Measurements from ENCODE around the gene FIS1. TPM values are rescaled to one million over a fixed set of nuclear protein-coding genes. Genes with fewer than 3 reads are reported as not detected.
"Not testable (repeated sequence)": the region's sequence is repeated elsewhere in the genome, so short reads cannot be mapped to it uniquely, and the experiment has no call there.

The FIS1 gene
- total and polyA plus RNA-seq, 3 donors from 2014 or later: 228 to 273 (median 233) TPM

- Histone ChIP-seq H3K27me3 (no peaks in the 10 kb centered on the region), H3K9me3 (no peaks in the 10 kb centered on the region), H3K36me3 (ENCODE audit: low read depth, missing control alignments) (no peaks in the 10 kb centered on the region), H3K4me3 (no peak overlapping the region), H3K27ac (no peak overlapping the region), H3K4me1 (no peaks in the 10 kb centered on the region)
- DNase-seq: no peak
- intact Hi-C loops (cut with DNase I; ENCODE audit: low total_unique reads): loop anchor here (10.0 kb wide), 1 partner anchor 120 kb away; the partner anchor contains the start of gene VGF
- 82 to 87% methylated on average over 9 of the region's 9 CpGs for WGBS, 2 donors
- TF ChIP-seq CTCF (IDR thresholded peaks at IDR 0.05) (no peak), POLR2A (IDR thresholded peaks at IDR 0.05) (no peak)
Observed at GRCh38 chr7:101285171-101285570, 40.3 kb upstream of the FIS1 start.

GRCh38 chr7:101280912-101281311 lies 36.0 kb upstream of the FIS1 start:
- not testable (repeated sequence) for H3K27me3 ChIP-seq; H3K36me3 ChIP-seq (ENCODE audit: low read depth, missing control alignments); H3K4me1 ChIP-seq; H3K27ac ChIP-seq; H3K4me3 ChIP-seq; DNase-seq; H3K9me3 ChIP-seq
- WGBS, 2 donors: 87 to 92% methylated on average over 8 of the region's 8 CpGs
- intact Hi-C loops (cut with DNase I; ENCODE audit: low total_unique reads): loop anchor here (10.0 kb wide), 1 partner anchor 116 kb away; the partner anchor contains the start of gene VGF

- DNase-seq: no peak
- Histone ChIP-seq H3K4me3 (no peak overlapping the region), H3K9me3 (no peaks in the 10 kb centered on the region), H3K4me1 (no peaks in the 10 kb centered on the region), H3K27me3 (no peaks in the 10 kb centered on the region), H3K36me3 (ENCODE audit: low read depth, missing control alignments) (no peaks in the 10 kb centered on the region), H3K27ac (no peak overlapping the region)
- TF ChIP-seq POLR2A (IDR thresholded peaks at IDR 0.05) (no peak), CTCF (IDR thresholded peaks at IDR 0.05) (no peak)
- intact Hi-C loops (cut with DNase I; ENCODE audit: low total_unique reads): no loop called here
- 84 to 86% methylated on average over 24 of the region's 24 CpGs for WGBS, 2 donors
Observed at GRCh38 chr7:101278461-101279292, 33.8 kb upstream of the FIS1 start.

- Histone ChIP-seq H3K27me3 (no peaks in the 10 kb centered on the region), H3K4me3 (no peak overlapping the region), H3K9me3 (no peaks in the 10 kb centered on the region), H3K36me3 (ENCODE audit: low read depth, missing control alignments) (no peaks in the 10 kb centered on the region), H3K27ac (no peak overlapping the region), H3K4me1 (no peaks in the 10 kb centered on the region)
- intact Hi-C loops (cut with DNase I; ENCODE audit: low total_unique reads): no loop called here
- DNase-seq: no peak
- no peak for TF ChIP-seq CTCF (IDR thresholded peaks at IDR 0.05)
- 85 to 87% methylated on average over 9 of the region's 9 CpGs for WGBS, 2 donors
Observed at GRCh38 chr7:101277155-101277554, 32.3 kb upstream of the FIS1 start.

- no peaks in the 10 kb centered on the region for H3K4me1 ChIP-seq
- no peaks in the 10 kb centered on the region for H3K36me3 ChIP-seq (ENCODE audit: low read depth, missing control alignments)
- intact Hi-C loops (cut with DNase I; ENCODE audit: low total_unique reads): no loop called here
- no peaks in the 10 kb centered on the region for H3K9me3 ChIP-seq
- no peak overlapping the region for H3K4me3 ChIP-seq
- no peak for DNase-seq
- 43 to 69% methylated on average over 4 of the region's 4 CpGs for WGBS, 2 donors
- H3K27me3 ChIP-seq: no peaks in the 10 kb centered on the region
- H3K27ac ChIP-seq: no peak overlapping the region
- TF ChIP-seq POLR2A (IDR thresholded peaks at IDR 0.05): no peak
- TF ChIP-seq CTCF (IDR thresholded peaks at IDR 0.05): no peak
Observed at GRCh38 chr7:101273206-101273605, 28.3 kb upstream of the FIS1 start.
